Osteoblast (primary cell): Measurements from ENCODE around the gene PACSIN2. TPM values are rescaled to one million over a fixed set of nuclear protein-coding genes. Genes with fewer than 3 reads are reported as not detected.
A peak's percentile ranks its signal among the peaks of the same experiment; 100 is the strongest.

Source experiments
- DNase-seq: peaks from one replicate; pipeline ENCODE4 v3.0.0; 2011; ENCODE audit warnings: low spot score, mixed read lengths; ENCODE audit not compliant: insufficient read length; ENCODE audit errors: missing footprints
- H2AFZ ChIP-seq: 2 replicates; pipeline ENCODE4 v1.6.0; 2011; ENCODE audit warnings: mild to moderate bottlenecking, low read length
- H3K27ac ChIP-seq: 2 replicates; pipeline ENCODE4 v1.5.1; 2011; ENCODE audit warnings: mild to moderate bottlenecking, low read depth, low read length, moderate library complexity
- H3K27me3 ChIP-seq: 2 replicates; pipeline ENCODE4 v1.6.0; 2012; ENCODE audit warnings: mild to moderate bottlenecking, control low read depth, inconsistent platforms, low read length, moderate library complexity; ENCODE audit not compliant: insufficient read depth
- H3K36me3 ChIP-seq: 2 replicates; pipeline ENCODE4 v1.5.1; 2011; ENCODE audit warnings: mild to moderate bottlenecking, low read length, control low read depth, moderate library complexity; ENCODE audit not compliant: insufficient read depth
- H3K4me1 ChIP-seq: 2 replicates; pipeline ENCODE4 v1.5.1; 2011; ENCODE audit warnings: mild to moderate bottlenecking, low read length, control low read depth, moderate library complexity; ENCODE audit not compliant: insufficient read depth
- H3K4me2 ChIP-seq: 2 replicates; pipeline ENCODE4 v1.6.0; 2011; ENCODE audit warnings: mild to moderate bottlenecking, low read length; ENCODE audit not compliant: insufficient read depth
- H3K4me3 ChIP-seq: fragments of 200-600 bp; sonication (generic); 3 replicates; pipeline ENCODE4 v1.5.1; 2012; ENCODE audit warnings: mild to moderate bottlenecking, low read length, inconsistent platforms; ENCODE audit not compliant: insufficient read depth
- H3K79me2 ChIP-seq: 2 replicates; pipeline ENCODE4 v1.6.0; 2012; ENCODE audit warnings: mild to moderate bottlenecking, low read length, control low read depth, inconsistent platforms; ENCODE audit not compliant: insufficient read depth
- H3K9me3 ChIP-seq: 2 replicates; pipeline ENCODE4 v1.5.1; 2011; ENCODE audit warnings: low read depth, low read length, control low read depth
- H4K20me1 ChIP-seq: 2 replicates; pipeline ENCODE4 v1.6.0; 2012; ENCODE audit warnings: mild to moderate bottlenecking, low read length, control low read depth; ENCODE audit not compliant: insufficient read depth
- total RNA-seq: library from RNA; depleted of rRNA; stranded (reverse); fragments of >200 nt; gene quantifications from 2 replicates; pipeline ENCODE4 v1.2.3, GENCODE V29; 2012
- TF ChIP-seq, protein P1 (sequence below): IDR thresholded peaks from 2 replicates; pipeline ENCODE4 v1.5.1; 2011; ENCODE audit warnings: mild to moderate bottlenecking, low read depth, low read length, moderate library complexity; ENCODE audit errors: extremely low read depth

The PACSIN2 gene, protein sequence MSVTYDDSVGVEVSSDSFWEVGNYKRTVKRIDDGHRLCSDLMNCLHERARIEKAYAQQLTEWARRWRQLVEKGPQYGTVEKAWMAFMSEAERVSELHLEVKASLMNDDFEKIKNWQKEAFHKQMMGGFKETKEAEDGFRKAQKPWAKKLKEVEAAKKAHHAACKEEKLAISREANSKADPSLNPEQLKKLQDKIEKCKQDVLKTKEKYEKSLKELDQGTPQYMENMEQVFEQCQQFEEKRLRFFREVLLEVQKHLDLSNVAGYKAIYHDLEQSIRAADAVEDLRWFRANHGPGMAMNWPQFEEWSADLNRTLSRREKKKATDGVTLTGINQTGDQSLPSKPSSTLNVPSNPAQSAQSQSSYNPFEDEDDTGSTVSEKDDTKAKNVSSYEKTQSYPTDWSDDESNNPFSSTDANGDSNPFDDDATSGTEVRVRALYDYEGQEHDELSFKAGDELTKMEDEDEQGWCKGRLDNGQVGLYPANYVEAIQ
- 33.0 and 38.0 TPM in 2 replicates for total RNA-seq

GRCh38 chr22:43014869-43015676, at the start of gene PACSIN2:
PACSIN2 (minus strand) TSS chr22:43015149; CDS start chr22:42912080, 103,069 bp downstream.
- H3K79me2 ChIP-seq, result peaks cover 46% of the 10 kb centered on the region
- H3K27me3 ChIP-seq, result no peaks in the 10 kb centered on the region
- H3K4me3 ChIP-seq, result peak within 1 kb of the TSS; percentile 83
- H3K9me3 ChIP-seq, result no peaks in the 10 kb centered on the region
- peak within 1 kb of the TSS; percentile 71 for H3K27ac ChIP-seq
- peaks cover 24% of the 10 kb centered on the region for H3K4me1 ChIP-seq
- TF ChIP-seq, protein P1, sequence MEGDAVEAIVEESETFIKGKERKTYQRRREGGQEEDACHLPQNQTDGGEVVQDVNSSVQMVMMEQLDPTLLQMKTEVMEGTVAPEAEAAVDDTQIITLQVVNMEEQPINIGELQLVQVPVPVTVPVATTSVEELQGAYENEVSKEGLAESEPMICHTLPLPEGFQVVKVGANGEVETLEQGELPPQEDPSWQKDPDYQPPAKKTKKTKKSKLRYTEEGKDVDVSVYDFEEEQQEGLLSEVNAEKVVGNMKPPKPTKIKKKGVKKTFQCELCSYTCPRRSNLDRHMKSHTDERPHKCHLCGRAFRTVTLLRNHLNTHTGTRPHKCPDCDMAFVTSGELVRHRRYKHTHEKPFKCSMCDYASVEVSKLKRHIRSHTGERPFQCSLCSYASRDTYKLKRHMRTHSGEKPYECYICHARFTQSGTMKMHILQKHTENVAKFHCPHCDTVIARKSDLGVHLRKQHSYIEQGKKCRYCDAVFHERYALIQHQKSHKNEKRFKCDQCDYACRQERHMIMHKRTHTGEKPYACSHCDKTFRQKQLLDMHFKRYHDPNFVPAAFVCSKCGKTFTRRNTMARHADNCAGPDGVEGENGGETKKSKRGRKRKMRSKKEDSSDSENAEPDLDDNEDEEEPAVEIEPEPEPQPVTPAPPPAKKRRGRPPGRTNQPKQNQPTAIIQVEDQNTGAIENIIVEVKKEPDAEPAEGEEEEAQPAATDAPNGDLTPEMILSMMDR, result no peak
- peaks cover 19% of the 10 kb centered on the region for H4K20me1 ChIP-seq
- no peaks in the 10 kb centered on the region for H3K36me3 ChIP-seq
- H2AFZ ChIP-seq, result peak within 1 kb of the TSS; percentile 83
- peak; percentile 100 for DNase-seq
- H3K4me2 ChIP-seq, result peak within 1 kb of the TSS; percentile 99

- no peak overlapping the region for H3K4me2 ChIP-seq
- DNase-seq, result no peak
- H3K4me3 ChIP-seq, result no peak overlapping the region
- H3K27ac ChIP-seq, result no peak overlapping the region
- peaks cover 11% of the 10 kb centered on the region for H3K36me3 ChIP-seq
- no peaks in the 10 kb centered on the region for H3K9me3 ChIP-seq
- TF ChIP-seq, protein P1, result peak; percentile 61
- H4K20me1 ChIP-seq, result no peaks in the 10 kb centered on the region
- H3K27me3 ChIP-seq, result no peaks in the 10 kb centered on the region
- no peaks in the 10 kb centered on the region for H3K79me2 ChIP-seq
- H3K4me1 ChIP-seq, result no peaks in the 10 kb centered on the region
- no peak overlapping the region for H2AFZ ChIP-seq
Observed at GRCh38 chr22:43060183-43060582, 45.2 kb upstream of the PACSIN2 start.

- TF ChIP-seq, protein P1, result no peak
- Histone ChIP-seq H3K27me3 (no peaks in the 10 kb centered on the region), H3K4me2 (no peak overlapping the region), H3K9me3 (no peaks in the 10 kb centered on the region), H3K36me3 (peaks cover 4% of the 10 kb centered on the region), H3K79me2 (no peaks in the 10 kb centered on the region), H3K27ac (no peak overlapping the region), H4K20me1 (no peaks in the 10 kb centered on the region), H3K4me1 (no peaks in the 10 kb centered on the region), H2AFZ (no peak overlapping the region), H3K4me3 (no peak overlapping the region)
- DNase-seq, result no peak
Observed at GRCh38 chr22:43057641-43058040, 42.7 kb upstream of the PACSIN2 start.

GRCh38 chr22:43053176-43053575, 38.2 kb upstream of the PACSIN2 start:
- Histone ChIP-seq H3K27ac (no peak overlapping the region), H3K4me1 (no peaks in the 10 kb centered on the region), H3K79me2 (no peaks in the 10 kb centered on the region), H3K4me3 (no peak overlapping the region), H3K27me3 (no peaks in the 10 kb centered on the region), H3K9me3 (no peaks in the 10 kb centered on the region), H3K4me2 (no peak overlapping the region), H3K36me3 (no peaks in the 10 kb centered on the region), H2AFZ (no peak overlapping the region), H4K20me1 (no peaks in the 10 kb centered on the region)
- DNase-seq, result no peak
- TF ChIP-seq, protein P1, result no peak
